Stomach (tissue), 4 donors: ENCODE results near the gene GPR152.

Experiments
- EP300 ChIP-seq: sonication (generic); formaldehyde crosslinking; IDR thresholded peaks from one replicate; pipeline ENCODE4 v1.6.1; 2017; ENCODE audit warnings: antibody characterized with exemption
- POLR2A ChIP-seq, 4 donors: fragments of 450-650 bp; IDR thresholded peaks; one replicate each; pipeline ENCODE4 v1.6.1; 2016; ENCODE audit warnings: antibody characterized with exemption in 4 of 4, control low read depth in 2 of 4, mild to moderate bottlenecking in 1 of 4, moderate library complexity in 1 of 4
- TF ChIP-seq, protein P1 (sequence below), 7 experiments: fragments of 450-650 bp in 4 of 7; fragments of 200-600 bp in 3 of 7; sonication (generic) in 3 of 7; IDR thresholded peaks; one replicate each; pipeline ENCODE4 v1.5.1; 2016 to 2019; ENCODE audit warnings: antibody characterized with exemption in 7 of 7, control low read depth in 2 of 7, mild to moderate bottlenecking in 1 of 7

DNA sequence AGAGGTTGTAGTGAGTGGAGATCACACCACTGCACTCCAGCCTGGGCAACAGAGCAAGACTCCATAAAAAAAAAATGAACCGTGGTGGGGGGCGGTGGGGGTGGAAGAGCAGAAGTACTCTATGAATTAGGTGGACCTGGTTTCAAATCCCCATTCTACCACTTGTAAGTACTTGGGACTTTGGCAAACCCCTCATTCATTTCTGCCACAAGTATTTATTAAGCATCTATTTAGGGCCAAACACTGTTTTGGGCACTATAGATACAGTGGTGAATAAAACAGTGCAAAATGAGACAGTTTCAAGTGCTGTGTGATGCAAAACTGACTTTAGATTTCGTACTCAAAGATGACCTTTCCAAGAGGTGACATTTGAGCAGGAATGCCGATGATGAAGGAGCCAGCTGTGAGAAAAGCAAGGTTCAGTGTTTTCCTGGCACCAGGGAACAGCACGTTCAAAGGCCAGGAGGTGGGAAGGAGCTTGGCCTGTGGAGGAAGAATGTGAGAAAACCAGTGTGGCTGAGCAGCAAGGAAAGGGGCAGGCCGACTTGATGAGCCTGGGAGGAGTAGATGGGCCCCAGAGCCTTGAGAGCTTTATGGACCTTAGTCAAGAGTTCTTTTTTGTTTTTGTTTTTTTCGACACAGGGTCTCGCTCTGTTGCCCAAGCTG is 17.9 kb upstream of the GPR152 start:
- TF ChIP-seq, protein P1, sequence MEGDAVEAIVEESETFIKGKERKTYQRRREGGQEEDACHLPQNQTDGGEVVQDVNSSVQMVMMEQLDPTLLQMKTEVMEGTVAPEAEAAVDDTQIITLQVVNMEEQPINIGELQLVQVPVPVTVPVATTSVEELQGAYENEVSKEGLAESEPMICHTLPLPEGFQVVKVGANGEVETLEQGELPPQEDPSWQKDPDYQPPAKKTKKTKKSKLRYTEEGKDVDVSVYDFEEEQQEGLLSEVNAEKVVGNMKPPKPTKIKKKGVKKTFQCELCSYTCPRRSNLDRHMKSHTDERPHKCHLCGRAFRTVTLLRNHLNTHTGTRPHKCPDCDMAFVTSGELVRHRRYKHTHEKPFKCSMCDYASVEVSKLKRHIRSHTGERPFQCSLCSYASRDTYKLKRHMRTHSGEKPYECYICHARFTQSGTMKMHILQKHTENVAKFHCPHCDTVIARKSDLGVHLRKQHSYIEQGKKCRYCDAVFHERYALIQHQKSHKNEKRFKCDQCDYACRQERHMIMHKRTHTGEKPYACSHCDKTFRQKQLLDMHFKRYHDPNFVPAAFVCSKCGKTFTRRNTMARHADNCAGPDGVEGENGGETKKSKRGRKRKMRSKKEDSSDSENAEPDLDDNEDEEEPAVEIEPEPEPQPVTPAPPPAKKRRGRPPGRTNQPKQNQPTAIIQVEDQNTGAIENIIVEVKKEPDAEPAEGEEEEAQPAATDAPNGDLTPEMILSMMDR (IDR thresholded peaks at IDR 0.05): no peak
- TF ChIP-seq EP300: no peak
- no peak for TF ChIP-seq POLR2A (IDR thresholded peaks at IDR 0.05)
